ENCODE data around the gene CHERP.

CHERP gene

DNA sequence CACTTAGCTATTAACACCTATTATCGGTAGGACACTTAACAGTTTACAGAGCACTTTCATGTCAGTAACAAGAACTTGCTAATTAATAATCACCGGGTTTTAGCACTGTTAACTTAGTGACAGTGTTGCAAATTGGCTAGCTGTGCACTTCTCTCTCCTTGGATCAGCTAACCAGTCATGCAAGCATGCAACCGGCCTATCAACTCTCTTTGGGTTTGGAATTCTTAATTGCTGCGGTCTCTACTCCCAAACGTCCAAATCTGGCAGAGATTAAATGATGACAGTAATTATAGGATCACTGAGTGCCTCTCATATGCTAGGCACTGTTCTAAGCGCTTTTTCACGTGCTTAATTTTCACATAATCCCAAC, 71.7 kb downstream of the CHERP start:
- no peak for FAIRE-seq
